GM12878 (cell line): ENCODE results near the gene TRIM72. TPM values are rescaled to one million over a fixed set of nuclear protein-coding genes. Genes with fewer than 3 reads are reported as not detected.

Experiments used
- ATAC-seq: fragments of 200-7000 bp; cut with Tn5 transposase; 3 replicates; pipeline ENCODE4 v1.9.1; 2020; ENCODE audit warnings: mild to moderate bottlenecking, moderate library complexity
- BruUV-seq: library from RNA; stranded (reverse); fragments of 400-500 nt; replicated peaks from 2 replicates; lab custom pipeline; 2021; lab: Mats Ljungman, UMichigan
- CTCF ChIA-PET: fragments of 300-600 bp; sonication (Branson Sonifier 250); formaldehyde crosslinking; extraction: SDS; loops from one replicate; lab custom pipeline; 2021; ENCODE audit warnings: inconsistent platforms; lab: Yijun Ruan, JAX
- POLR2A ChIA-PET: fragments of 350-600 bp; formaldehyde crosslinking; extraction: SDS; loops from one replicate; lab custom pipeline; 2021; ENCODE audit warnings: inconsistent platforms; lab: Charles Lee
- RAD21 ChIA-PET: fragments of 300-600 bp; sonication (Branson Sonifier 250); formaldehyde crosslinking; loops from one replicate; lab custom pipeline; 2023; ENCODE audit warnings: antibody characterized with exemption; ENCODE audit not compliant: unreplicated experiment; lab: Charles Lee
- SMC1A ChIA-PET: fragments of 300-600 bp; sonication (Branson Sonifier 250); formaldehyde crosslinking; loops from one replicate; lab custom pipeline; 2023; ENCODE audit not compliant: unreplicated experiment, uncharacterized antibody; lab: Charles Lee
- DNase-seq: peaks from one replicate; pipeline ENCODE4 v3.0.0-alpha.2; 2011; ENCODE audit warnings: low read depth, low spot score
- FAIRE-seq: peaks from 3 replicates; lab custom pipeline; 2011; peaks lifted over from hg19 to GRCh38; lab: Jason Lieb, UNC
- H2AFZ ChIP-seq: 2 replicates; pipeline ENCODE4 v1.6.0; 2011; ENCODE audit warnings: low read depth, low read length, control low read depth; ENCODE audit not compliant: control insufficient read depth
- H3K27ac ChIP-seq: 2 replicates; pipeline ENCODE4 v1.5.1; 2011; ENCODE audit warnings: control low read depth; ENCODE audit not compliant: control insufficient read depth, insufficient read depth
- H3K27me3 ChIP-seq, 2 experiments: replicated peaks in 1 of 2; 2 replicates each; pipeline versions ENCODE4 v1.6.0 to v1.6.1; 2011; ENCODE audit warnings: low read length in 1 of 2; ENCODE audit not compliant: control insufficient read depth in 2 of 2, insufficient read depth in 2 of 2
- H3K36me3 ChIP-seq, 2 experiments: 2 replicates each; pipeline ENCODE4 v1.5.1; 2011; ENCODE audit warnings: low read length in 1 of 2; ENCODE audit not compliant: control insufficient read depth in 2 of 2, insufficient read depth in 2 of 2
- H3K4me1 ChIP-seq: 2 replicates; pipeline ENCODE4 v1.6.1; 2011; ENCODE audit warnings: mild to moderate bottlenecking, low read length, moderate library complexity, mixed read lengths; ENCODE audit not compliant: control insufficient read depth, insufficient read depth
- H3K4me2 ChIP-seq: 2 replicates; pipeline ENCODE4 v1.6.0; 2011; ENCODE audit warnings: control low read depth; ENCODE audit not compliant: control insufficient read depth, insufficient read depth
- H3K4me3 ChIP-seq: fragments of 200-600 bp; sonication (generic); 2 replicates; pipeline ENCODE4 v1.5.1; 2016
- H3K79me2 ChIP-seq: 2 replicates; pipeline ENCODE4 v1.6.0; 2011; ENCODE audit warnings: low read length; ENCODE audit not compliant: control insufficient read depth, insufficient read depth
- H3K9ac ChIP-seq: 2 replicates; pipeline ENCODE4 v1.8.0; 2011; ENCODE audit warnings: low read length, control low read depth, mixed read lengths; ENCODE audit not compliant: control insufficient read depth, insufficient read depth
- H3K9me3 ChIP-seq: replicated peaks from 3 replicates; pipeline ENCODE4 v1.5.1; 2011; ENCODE audit warnings: mild to moderate bottlenecking, low read length; ENCODE audit not compliant: control insufficient read depth, insufficient read depth
- H4K20me1 ChIP-seq: 2 replicates; pipeline ENCODE4 v1.6.0; 2011; ENCODE audit not compliant: control insufficient read depth, insufficient read depth
- CHD1 ChIP-seq: IDR thresholded peaks from 2 replicates; pipeline ENCODE4 v1.6.1; 2012; ENCODE audit warnings: low read depth, low read length, improper control_type of control experiment
- CREB1 ChIP-seq: IDR thresholded peaks from 2 replicates; pipeline ENCODE4 v1.6.1; 2012; ENCODE audit warnings: low read depth, mild to moderate bottlenecking, inconsistent platforms
- HDAC2 ChIP-seq: fragments of 200-600 bp; sonication (generic); IDR thresholded peaks from 2 replicates; pipeline ENCODE4 v1.6.1; 2017
- MYB ChIP-seq: fragments of 150-350 bp; IDR thresholded peaks from 2 replicates; pipeline ENCODE4 v1.6.1; 2014; ENCODE audit warnings: mild to moderate bottlenecking, low read depth, low read length, borderline replicate concordance
- NFYB ChIP-seq: IDR thresholded peaks from 2 replicates; pipeline ENCODE4 v1.6.1; 2011; ENCODE audit warnings: low read depth, mild to moderate bottlenecking, low read length, improper control_type of control experiment, moderate library complexity; ENCODE audit not compliant: insufficient read depth
- NR2C1 ChIP-seq: fragments of 450-650 bp; IDR thresholded peaks from 2 replicates; pipeline ENCODE4 v1.6.1; 2017; ENCODE audit warnings: antibody characterized with exemption, mild to moderate bottlenecking, moderate library complexity
- RELA ChIP-seq: fragments of 450-650 bp; IDR thresholded peaks from 2 replicates; pipeline ENCODE4 v1.8.0; 2014; ENCODE audit warnings: borderline replicate concordance; ENCODE audit not compliant: partially characterized antibody
- SPI1 ChIP-seq: IDR thresholded peaks from 2 replicates; pipeline ENCODE4 v1.6.1; 2011; ENCODE audit warnings: low read depth, mild to moderate bottlenecking, low read length, moderate library complexity, borderline replicate concordance; ENCODE audit not compliant: insufficient read depth
- YBX1 ChIP-seq: fragments of 450-650 bp; IDR thresholded peaks from 2 replicates; pipeline ENCODE4 v1.6.1; 2016; ENCODE audit warnings: antibody characterized with exemption
- WGBS: methylation state at CpG from one replicate; pipeline ENCODE4 v1.1.6; 2016; ENCODE audit warnings: low lambda C conversion rate; ENCODE audit not compliant: insufficient replicate concordance, insufficient coverage; ENCODE audit errors: missing lambda C conversion rate; 5-methylcytosine and 5-hydroxymethylcytosine counted together
- in situ Hi-C: fragments of 300-500 bp; cut with MboI; formaldehyde crosslinking; loops from 9 replicates; pipeline ENCODE4 v1.14.3; 2018; ENCODE audit warnings: mixed read lengths
- intact Hi-C: fragments of 100-400 bp; cut with micrococcal nuclease; formaldehyde crosslinking; loops from one replicate; pipeline ENCODE4 v1.14.2; 2022; ENCODE audit not compliant: unreplicated experiment
- polyA plus RNA-seq, 11 experiments: library from polyadenylated mRNA; depleted of rRNA in 4 of 11; unstranded in 6 of 11; stranded (reverse) in 5 of 11; fragments of >200 nt; fragmentation: Nextera tagmentation in 4 of 11; fragmentation: Illumina TruSeq in 1 of 11; extraction: Ambion mirVana in 4 of 11; extraction: Trizol in 1 of 11; gene quantifications; 1 replicate in 1 of 11; 2 replicates in 10 of 11; pipeline versions ENCODE4 v1.2.1 to v1.2.3, GENCODE V29; 2011 to 2016; ENCODE audit warnings: inconsistent platforms in 2 of 11, missing spikeins in 2 of 11, low read depth in 1 of 11
- total RNA-seq, 4 experiments: library from RNA; depleted of rRNA in 3 of 4; stranded (reverse); fragments of >200 nt in 3 of 4; fragmentation: Illumina TruSeq in 1 of 4; extraction: Trizol in 1 of 4; gene quantifications; 2 replicates each; pipeline versions ENCODE4 v1.2.1 to v1.2.3, GENCODE V29; 2013 to 2021
- TF ChIP-seq, protein P1 (sequence below): fragments of 450-650 bp; formaldehyde crosslinking; IDR thresholded peaks from 2 replicates; pipeline ENCODE4 v1.4.0; 2022; ENCODE audit warnings: mild to moderate bottlenecking, moderate library complexity
- TF ChIP-seq, protein P2 (sequence below): IDR thresholded peaks from 2 replicates; pipeline ENCODE4 v1.6.1; 2011; ENCODE audit warnings: borderline replicate concordance, low read depth, mild to moderate bottlenecking, moderate library complexity, mixed read lengths, low read length; ENCODE audit not compliant: insufficient read depth; ENCODE audit errors: extremely low read length
- TF ChIP-seq, protein P3 (sequence below): IDR thresholded peaks from 2 replicates; pipeline ENCODE4 v1.6.1; 2011; ENCODE audit warnings: low read depth, mild to moderate bottlenecking, low read length, moderate library complexity, borderline replicate concordance; ENCODE audit errors: extremely low read depth
- TF ChIP-seq, protein P4 (sequence below): IDR thresholded peaks from 2 replicates; pipeline ENCODE4 v1.6.1; 2012; ENCODE audit warnings: low read length, inconsistent platforms
- TF ChIP-seq, protein P5 (sequence below): fragments of 450-650 bp; IDR thresholded peaks from 2 replicates; pipeline ENCODE4 v1.6.1; 2017; ENCODE audit warnings: mild to moderate bottlenecking, low read depth, inconsistent platforms; ENCODE audit not compliant: poor library complexity, severe bottlenecking

Gene TRIM72
- total and polyA plus RNA-seq, 10 of the 15 experiments (the other 5 are each of a cell fraction or from before 2014, with no cell fraction given) = 0.03 to 1.2 (median 0.23) TPM; not detected in 1

DNA sequence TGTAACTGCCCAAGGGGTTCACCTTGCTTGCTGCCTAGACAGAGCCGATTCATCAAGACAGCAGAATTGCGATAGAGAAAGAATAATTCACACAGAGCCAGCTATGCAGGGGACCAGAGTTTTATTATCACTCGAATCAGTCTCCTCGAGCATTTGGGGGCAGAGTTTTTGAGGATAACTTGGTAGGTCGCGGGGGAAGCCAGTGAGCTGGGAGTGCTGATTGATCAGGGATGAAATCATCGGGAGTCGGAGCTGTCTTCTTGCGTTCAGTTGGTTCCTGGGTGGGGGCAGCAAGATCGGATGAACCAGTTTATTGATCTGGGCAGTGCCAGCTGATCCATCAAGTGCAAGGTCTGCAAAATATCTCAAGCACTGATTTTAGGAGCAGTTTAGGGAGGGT is 55.0 kb downstream of the TRIM72 start (continued):
- TF ChIP-seq, protein P1, sequence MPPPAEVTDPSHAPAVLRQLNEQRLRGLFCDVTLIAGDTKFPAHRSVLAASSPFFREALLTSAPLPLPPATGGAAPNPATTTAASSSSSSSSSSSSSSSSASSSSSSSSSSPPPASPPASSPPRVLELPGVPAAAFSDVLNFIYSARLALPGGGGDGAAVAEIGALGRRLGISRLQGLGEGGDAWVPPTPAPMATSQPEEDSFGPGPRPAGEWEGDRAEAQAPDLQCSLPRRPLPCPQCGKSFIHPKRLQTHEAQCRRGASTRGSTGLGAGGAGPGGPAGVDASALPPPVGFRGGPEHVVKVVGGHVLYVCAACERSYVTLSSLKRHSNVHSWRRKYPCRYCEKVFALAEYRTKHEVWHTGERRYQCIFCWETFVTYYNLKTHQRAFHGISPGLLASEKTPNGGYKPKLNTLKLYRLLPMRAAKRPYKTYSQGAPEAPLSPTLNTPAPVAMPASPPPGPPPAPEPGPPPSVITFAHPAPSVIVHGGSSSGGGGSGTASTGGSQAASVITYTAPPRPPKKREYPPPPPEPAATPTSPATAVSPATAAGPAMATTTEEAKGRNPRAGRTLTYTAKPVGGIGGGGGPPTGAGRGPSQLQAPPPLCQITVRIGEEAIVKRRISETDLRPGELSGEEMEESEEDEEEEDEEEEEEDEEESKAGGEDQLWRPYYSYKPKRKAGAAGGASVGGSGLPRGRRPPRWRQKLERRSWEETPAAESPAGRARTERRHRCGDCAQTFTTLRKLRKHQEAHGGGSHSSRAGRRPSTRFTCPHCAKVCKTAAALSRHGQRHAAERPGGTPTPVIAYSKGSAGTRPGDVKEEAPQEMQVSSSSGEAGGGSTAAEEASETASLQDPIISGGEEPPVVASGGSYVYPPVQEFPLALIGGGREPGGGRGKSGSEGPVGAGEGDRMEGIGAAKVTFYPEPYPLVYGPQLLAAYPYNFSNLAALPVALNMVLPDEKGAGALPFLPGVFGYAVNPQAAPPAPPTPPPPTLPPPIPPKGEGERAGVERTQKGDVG = no peak
- TF ChIP-seq NFYB (no peak), SPI1 (no peak), CREB1 (no peak)

DNA sequence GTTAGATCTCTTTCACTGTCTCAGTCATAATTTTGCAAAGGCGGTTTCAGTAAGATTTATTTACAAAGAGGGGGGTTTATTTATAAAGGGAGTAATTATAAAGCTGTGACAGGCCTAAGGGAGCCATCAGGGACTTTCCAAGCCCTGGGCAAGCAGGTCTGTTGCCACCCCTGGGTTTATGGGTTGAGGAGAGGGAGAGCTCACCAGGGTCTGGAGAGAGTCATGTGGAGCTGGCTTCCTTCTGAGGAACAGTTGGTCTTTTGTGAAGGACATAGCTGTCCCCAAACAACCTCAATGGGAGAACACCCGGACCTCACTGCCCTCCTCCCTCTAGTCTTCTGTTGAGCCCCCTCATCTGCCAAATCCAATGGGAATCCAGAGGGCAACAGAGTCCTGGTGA is 55.6 kb downstream of the TRIM72 start:
- no peaks in the 10 kb centered on the region for H3K27me3 ChIP-seq
- intact Hi-C loops (loop anchor here (5.0 kb wide), 1 partner anchor 83 kb away; no protein-coding TSS in a partner anchor), in situ Hi-C loops (loop anchor here (10.0 kb wide), 1 partner anchor 605 kb away; the partner anchor contains the start of gene ZNF267)
- ChIA-PET CTCF (interaction anchor here (0.9 to 1.3 kb wide), 5 partner anchors 10 to 67 kb away, joined by 3 to 4 read pairs (median 3); partner anchors contain the start of gene PYCARD), RAD21 (interaction anchor here (1.0 kb wide), 1 partner anchor 75 kb away, joined by 3 read pairs; no protein-coding TSS in a partner anchor), SMC1A (interaction anchor here (0.7 to 3.6 kb wide), 2 partner anchors 11 to 25 kb away, joined by 3 to 15 read pairs; no protein-coding TSS in a partner anchor), POLR2A (no interaction called here)
- no peak overlapping the region for H3K27ac ChIP-seq
- H3K9ac ChIP-seq = no peak overlapping the region
- H3K36me3 ChIP-seq = no peaks in the 10 kb centered on the region
- H2AFZ ChIP-seq = no peak overlapping the region
- TF ChIP-seq RELA (no peak), CHD1 (no peak), HDAC2 (no peak), YBX1 (no peak), NR2C1 (no peak), MYB (no peak)
- TF ChIP-seq, protein P2, sequence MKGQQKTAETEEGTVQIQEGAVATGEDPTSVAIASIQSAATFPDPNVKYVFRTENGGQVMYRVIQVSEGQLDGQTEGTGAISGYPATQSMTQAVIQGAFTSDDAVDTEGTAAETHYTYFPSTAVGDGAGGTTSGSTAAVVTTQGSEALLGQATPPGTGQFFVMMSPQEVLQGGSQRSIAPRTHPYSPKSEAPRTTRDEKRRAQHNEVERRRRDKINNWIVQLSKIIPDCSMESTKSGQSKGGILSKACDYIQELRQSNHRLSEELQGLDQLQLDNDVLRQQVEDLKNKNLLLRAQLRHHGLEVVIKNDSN = no peak
- TF ChIP-seq, protein P3, sequence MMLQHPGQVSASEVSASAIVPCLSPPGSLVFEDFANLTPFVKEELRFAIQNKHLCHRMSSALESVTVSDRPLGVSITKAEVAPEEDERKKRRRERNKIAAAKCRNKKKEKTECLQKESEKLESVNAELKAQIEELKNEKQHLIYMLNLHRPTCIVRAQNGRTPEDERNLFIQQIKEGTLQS = no peak
- TF ChIP-seq, protein P4, sequence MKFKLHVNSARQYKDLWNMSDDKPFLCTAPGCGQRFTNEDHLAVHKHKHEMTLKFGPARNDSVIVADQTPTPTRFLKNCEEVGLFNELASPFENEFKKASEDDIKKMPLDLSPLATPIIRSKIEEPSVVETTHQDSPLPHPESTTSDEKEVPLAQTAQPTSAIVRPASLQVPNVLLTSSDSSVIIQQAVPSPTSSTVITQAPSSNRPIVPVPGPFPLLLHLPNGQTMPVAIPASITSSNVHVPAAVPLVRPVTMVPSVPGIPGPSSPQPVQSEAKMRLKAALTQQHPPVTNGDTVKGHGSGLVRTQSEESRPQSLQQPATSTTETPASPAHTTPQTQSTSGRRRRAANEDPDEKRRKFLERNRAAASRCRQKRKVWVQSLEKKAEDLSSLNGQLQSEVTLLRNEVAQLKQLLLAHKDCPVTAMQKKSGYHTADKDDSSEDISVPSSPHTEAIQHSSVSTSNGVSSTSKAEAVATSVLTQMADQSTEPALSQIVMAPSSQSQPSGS = no peak
- TF ChIP-seq, protein P5, sequence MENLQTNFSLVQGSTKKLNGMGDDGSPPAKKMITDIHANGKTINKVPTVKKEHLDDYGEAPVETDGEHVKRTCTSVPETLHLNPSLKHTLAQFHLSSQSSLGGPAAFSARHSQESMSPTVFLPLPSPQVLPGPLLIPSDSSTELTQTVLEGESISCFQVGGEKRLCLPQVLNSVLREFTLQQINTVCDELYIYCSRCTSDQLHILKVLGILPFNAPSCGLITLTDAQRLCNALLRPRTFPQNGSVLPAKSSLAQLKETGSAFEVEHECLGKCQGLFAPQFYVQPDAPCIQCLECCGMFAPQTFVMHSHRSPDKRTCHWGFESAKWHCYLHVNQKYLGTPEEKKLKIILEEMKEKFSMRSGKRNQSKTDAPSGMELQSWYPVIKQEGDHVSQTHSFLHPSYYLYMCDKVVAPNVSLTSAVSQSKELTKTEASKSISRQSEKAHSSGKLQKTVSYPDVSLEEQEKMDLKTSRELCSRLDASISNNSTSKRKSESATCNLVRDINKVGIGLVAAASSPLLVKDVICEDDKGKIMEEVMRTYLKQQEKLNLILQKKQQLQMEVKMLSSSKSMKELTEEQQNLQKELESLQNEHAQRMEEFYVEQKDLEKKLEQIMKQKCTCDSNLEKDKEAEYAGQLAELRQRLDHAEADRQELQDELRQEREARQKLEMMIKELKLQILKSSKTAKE = no peak
- H4K20me1 ChIP-seq = no peaks in the 10 kb centered on the region
- BruUV-seq = no TSS peak
- peaks cover 20% of the 10 kb centered on the region for H3K4me1 ChIP-seq
- DNase-seq (no peak), FAIRE-seq (no peak), ATAC-seq (no peak)
- H3K4me3 ChIP-seq = no peak overlapping the region
- H3K9me3 ChIP-seq = no peaks in the 10 kb centered on the region
- 55% methylated on average over 2 of the region's 2 CpGs for WGBS
- H3K79me2 ChIP-seq = no peaks in the 10 kb centered on the region
- H3K4me2 ChIP-seq = no peak overlapping the region
